ENCODE measurements around the gene RTF2. TPM values are rescaled to one million over a fixed set of nuclear protein-coding genes. Genes with fewer than 3 reads are reported as not detected.

The RTF2 gene
- polyA plus RNA-seq, 2 of the 4 experiments (the other 2 are of a cell fraction) = 102 to 115 TPM

- H3K4me3 ChIP-seq = no peak overlapping the region
- WGBS (ENCODE audit: missing lambda C conversion rate) = 65% methylated on average over 4 of the region's 4 CpGs
Measured at GRCh38 chr20:56440346-56441007, 27.9 kb upstream of the RTF2 start.

DNA sequence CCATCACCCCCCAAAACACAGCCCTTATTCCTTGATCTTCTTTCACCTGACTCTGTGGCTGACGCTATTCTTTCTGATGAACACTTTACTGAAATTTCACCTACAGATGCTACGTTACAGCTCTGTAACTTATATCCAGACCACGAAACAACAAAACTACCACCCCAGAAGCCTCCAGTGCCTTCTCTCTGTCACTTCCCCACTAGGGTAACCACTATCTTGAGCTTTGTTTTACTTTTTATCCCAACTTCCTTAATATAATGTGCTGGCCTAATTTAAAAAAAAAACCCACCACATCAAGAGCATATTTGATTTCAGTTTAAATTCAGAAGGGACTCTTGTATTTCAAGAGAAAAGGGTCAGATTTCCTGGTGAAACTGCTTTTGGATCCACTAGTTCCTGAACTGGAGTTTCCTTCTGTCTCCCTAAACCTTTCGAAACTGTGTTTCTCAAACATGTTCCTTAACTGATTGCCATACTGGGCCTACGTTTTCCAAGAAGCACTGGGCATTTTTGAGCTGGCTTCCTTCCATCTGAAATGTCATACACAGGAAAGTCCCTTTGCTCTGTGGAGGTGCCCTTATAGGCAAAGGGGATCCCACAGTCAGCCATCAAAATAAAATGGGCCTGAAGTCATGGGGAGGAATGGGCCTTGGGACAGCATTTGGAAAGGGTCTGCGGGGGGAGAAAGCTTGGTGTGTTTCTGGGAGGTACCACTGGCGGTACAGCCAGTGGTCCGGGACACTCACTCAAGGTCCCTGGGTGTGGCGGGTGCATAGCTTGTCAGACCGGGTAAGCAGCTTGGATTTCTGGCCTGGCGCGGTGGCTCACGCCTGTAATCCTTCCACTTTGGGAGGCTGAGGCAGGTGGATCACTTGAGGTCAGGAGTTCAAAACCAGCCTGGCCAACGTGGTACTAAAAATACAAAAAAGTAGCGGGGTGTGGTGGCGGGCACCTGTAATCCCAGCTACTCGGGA is 25.8 kb upstream of the RTF2 start:
- FAIRE-seq = no peak
- Histone ChIP-seq H3K27ac (no peak overlapping the region), H3K4me1 (no peaks in the 10 kb centered on the region), H3K4me3 (no peak overlapping the region), H3K9me3 (no peaks in the 10 kb centered on the region), H3K4me2 (no peak overlapping the region)
- TF ChIP-seq RNF2 (IDR thresholded peaks at IDR 0.05; ENCODE audit: borderline replicate concordance, low read depth) (no peak), TP53 (CRISPR knock-in tag; IDR thresholded peaks at IDR 0.05) (no peak), ZSCAN20 (CRISPR knock-in tag; IDR thresholded peaks at IDR 0.05) (no peak), CTCF (IDR thresholded peaks at IDR 0.05) (no peak), MYC (IDR thresholded peaks at IDR 0.05; ENCODE audit: borderline replicate concordance, low read length) (no peak), EP300 (IDR thresholded peaks at IDR 0.05) (no peak), HOXB5 (CRISPR knock-in tag; IDR thresholded peaks at IDR 0.05) (no peak), ESRRA (IDR thresholded peaks at IDR 0.05; ENCODE audit: borderline replicate concordance, low read length) (no peak), GATA3 (IDR thresholded peaks at IDR 0.05; ENCODE audit: borderline replicate concordance) (no peak), RCOR1 (IDR thresholded peaks at IDR 0.05; ENCODE audit: low read depth, low read length) (no peak), BHLHE40 (IDR thresholded peaks at IDR 0.05; ENCODE audit: low read depth, low read length) (no peak), TFCP2L1 (CRISPR knock-in tag; IDR thresholded peaks at IDR 0.05) (no peak)
- TF ChIP-seq, protein P1, sequence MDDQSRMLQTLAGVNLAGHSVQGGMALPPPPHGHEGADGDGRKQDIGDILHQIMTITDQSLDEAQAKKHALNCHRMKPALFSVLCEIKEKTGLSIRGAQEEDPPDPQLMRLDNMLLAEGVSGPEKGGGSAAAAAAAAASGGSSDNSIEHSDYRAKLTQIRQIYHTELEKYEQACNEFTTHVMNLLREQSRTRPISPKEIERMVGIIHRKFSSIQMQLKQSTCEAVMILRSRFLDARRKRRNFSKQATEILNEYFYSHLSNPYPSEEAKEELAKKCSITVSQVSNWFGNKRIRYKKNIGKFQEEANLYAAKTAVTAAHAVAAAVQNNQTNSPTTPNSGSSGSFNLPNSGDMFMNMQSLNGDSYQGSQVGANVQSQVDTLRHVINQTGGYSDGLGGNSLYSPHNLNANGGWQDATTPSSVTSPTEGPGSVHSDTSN (IDR thresholded peaks at IDR 0.05) = no peak
- TF ChIP-seq, protein P2, sequence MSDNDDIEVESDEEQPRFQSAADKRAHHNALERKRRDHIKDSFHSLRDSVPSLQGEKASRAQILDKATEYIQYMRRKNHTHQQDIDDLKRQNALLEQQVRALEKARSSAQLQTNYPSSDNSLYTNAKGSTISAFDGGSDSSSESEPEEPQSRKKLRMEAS (IDR thresholded peaks at IDR 0.05) = no peak
- TF ChIP-seq, protein P3, sequence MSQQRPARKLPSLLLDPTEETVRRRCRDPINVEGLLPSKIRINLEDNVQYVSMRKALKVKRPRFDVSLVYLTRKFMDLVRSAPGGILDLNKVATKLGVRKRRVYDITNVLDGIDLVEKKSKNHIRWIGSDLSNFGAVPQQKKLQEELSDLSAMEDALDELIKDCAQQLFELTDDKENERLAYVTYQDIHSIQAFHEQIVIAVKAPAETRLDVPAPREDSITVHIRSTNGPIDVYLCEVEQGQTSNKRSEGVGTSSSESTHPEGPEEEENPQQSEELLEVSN (IDR thresholded peaks at IDR 0.05; ENCODE audit: borderline replicate concordance, low read depth) = no peak
- TF ChIP-seq, protein P4, sequence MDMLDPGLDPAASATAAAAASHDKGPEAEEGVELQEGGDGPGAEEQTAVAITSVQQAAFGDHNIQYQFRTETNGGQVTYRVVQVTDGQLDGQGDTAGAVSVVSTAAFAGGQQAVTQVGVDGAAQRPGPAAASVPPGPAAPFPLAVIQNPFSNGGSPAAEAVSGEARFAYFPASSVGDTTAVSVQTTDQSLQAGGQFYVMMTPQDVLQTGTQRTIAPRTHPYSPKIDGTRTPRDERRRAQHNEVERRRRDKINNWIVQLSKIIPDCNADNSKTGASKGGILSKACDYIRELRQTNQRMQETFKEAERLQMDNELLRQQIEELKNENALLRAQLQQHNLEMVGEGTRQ (IDR thresholded peaks at IDR 0.05) = no peak
- TF ChIP-seq, protein P5, sequence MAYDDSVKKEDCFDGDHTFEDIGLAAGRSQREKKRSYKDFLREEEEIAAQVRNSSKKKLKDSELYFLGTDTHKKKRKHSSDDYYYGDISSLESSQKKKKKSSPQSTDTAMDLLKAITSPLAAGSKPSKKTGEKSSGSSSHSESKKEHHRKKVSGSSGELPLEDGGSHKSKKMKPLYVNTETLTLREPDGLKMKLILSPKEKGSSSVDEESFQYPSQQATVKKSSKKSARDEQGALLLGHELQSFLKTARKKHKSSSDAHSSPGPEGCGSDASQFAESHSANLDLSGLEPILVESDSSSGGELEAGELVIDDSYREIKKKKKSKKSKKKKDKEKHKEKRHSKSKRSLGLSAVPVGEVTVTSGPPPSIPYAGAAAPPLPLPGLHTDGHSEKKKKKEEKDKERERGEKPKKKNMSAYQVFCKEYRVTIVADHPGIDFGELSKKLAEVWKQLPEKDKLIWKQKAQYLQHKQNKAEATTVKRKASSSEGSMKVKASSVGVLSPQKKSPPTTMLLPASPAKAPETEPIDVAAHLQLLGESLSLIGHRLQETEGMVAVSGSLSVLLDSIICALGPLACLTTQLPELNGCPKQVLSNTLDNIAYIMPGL (CRISPR knock-in tag; IDR thresholded peaks at IDR 0.05; ENCODE audit: borderline replicate concordance) = no peak
- WGBS (ENCODE audit: missing lambda C conversion rate) = 77% methylated on average over 17 of the region's 17 CpGs
- no peak for ATAC-seq
- ChIA-PET POLR2A (no interaction called here), CTCF (interaction anchor here (1.2 kb wide), 1 partner anchor 11 kb away, joined by 3 read pairs; no protein-coding TSS in a partner anchor)
- no peak for DNase-seq (ENCODE audit: low read depth in 1 of 2, low spot score in 1 of 2)

More at GRCh38 chr20:56440346-56441007, 27.9 kb upstream of the RTF2 start:
- POLR2A ChIA-PET = no interaction called here
- TF ChIP-seq CHD4 (IDR thresholded peaks at IDR 0.05; ENCODE audit: borderline replicate concordance) = no peak
- no peak for TF ChIP-seq KDM5A (IDR thresholded peaks at IDR 0.05)
- TF ChIP-seq, protein P6, sequence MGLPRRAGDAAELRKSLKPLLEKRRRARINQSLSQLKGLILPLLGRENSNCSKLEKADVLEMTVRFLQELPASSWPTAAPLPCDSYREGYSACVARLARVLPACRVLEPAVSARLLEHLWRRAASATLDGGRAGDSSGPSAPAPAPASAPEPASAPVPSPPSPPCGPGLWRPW (IDR thresholded peaks at IDR 0.05) = no peak
- TF ChIP-seq POLR2A (IDR thresholded peaks at IDR 0.05; ENCODE audit: low read length) = no peak
- no peak for TF ChIP-seq ZSCAN20 (CRISPR knock-in tag; IDR thresholded peaks at IDR 0.05)
- TF ChIP-seq EHMT2 (IDR thresholded peaks at IDR 0.05; ENCODE audit: low read depth) = no peak
- TF ChIP-seq RCOR1 (IDR thresholded peaks at IDR 0.05; ENCODE audit: low read depth, low read length) = no peak
- no peak for TF ChIP-seq ZFP36 (IDR thresholded peaks at IDR 0.05; ENCODE audit: borderline replicate concordance, partially characterized antibody)
- no peak for TF ChIP-seq HDAC2 (IDR thresholded peaks at IDR 0.05)
- TF ChIP-seq, protein P5 (CRISPR knock-in tag; IDR thresholded peaks at IDR 0.05; ENCODE audit: borderline replicate concordance) = no peak
- Histone ChIP-seq H3K9me3 (no peaks in the 10 kb centered on the region), H3K27ac (no peak overlapping the region), H3K4me1 (no peaks in the 10 kb centered on the region), H3K4me2 (no peak overlapping the region)
- CTCF ChIA-PET = no interaction called here
- no peak for DNase-seq (ENCODE audit: low read depth in 1 of 2, low spot score in 1 of 2)
- FAIRE-seq = no peak
- no peak for ATAC-seq

Measured in A549 (cell line).